ENCODE measurements around the gene SEC11A. TPM values are rescaled to one million over a fixed set of nuclear protein-coding genes. Genes with fewer than 3 reads are reported as not detected.
A peak's percentile ranks its signal among the peaks of the same experiment; 100 is the strongest.

Gene SEC11A
- polyA plus RNA-seq, 1 donor from 2014 or later: 158 TPM

GRCh38 chr15:84634228-84634837 is 81.6 kb downstream of the SEC11A start:
- Histone ChIP-seq H3K9me3 (ENCODE audit: low read length) (no peaks in the 10 kb centered on the region), H3K4me2 (ENCODE audit: low read length) (peak overlapping the region; percentile 66), H3K9ac (ENCODE audit: low read length) (peak overlapping the region; percentile 83), H3K27me3 (ENCODE audit: insufficient read depth, low read depth, low read length) (no peaks in the 10 kb centered on the region), H3K79me2 (replicated peaks; ENCODE audit: insufficient read depth, low read length) (peaks cover 20% of the 10 kb centered on the region), H4K20me1 (ENCODE audit: insufficient read depth) (no peaks in the 10 kb centered on the region), H3K27ac (ENCODE audit: low read length) (peak overlapping the region; percentile 73), H3K4me3 (ENCODE audit: low read length) (peak overlapping the region; percentile 81), H3K9me2 (ENCODE audit: insufficient read depth, low read length) (no peaks in the 10 kb centered on the region), H3K36me3 (ENCODE audit: insufficient read depth, low read length) (no peaks in the 10 kb centered on the region), H2AFZ (ENCODE audit: low read depth, low read length) (peak overlapping the region; percentile 19), H3F3A (ENCODE audit: insufficient read depth, low read length, poor library complexity, severe bottlenecking) (no peaks in the 10 kb centered on the region)
- TF ChIP-seq SMC3 (conservative IDR thresholded peaks at IDR 0.05; ENCODE audit: poor library complexity) (no peak), CTCF (IDR thresholded peaks at IDR 0.05; ENCODE audit: poor library complexity, severe bottlenecking) (no peak)

- H3K9me2 ChIP-seq (ENCODE audit: insufficient read depth, low read length): no peaks in the 10 kb centered on the region
- H3K27ac ChIP-seq (ENCODE audit: low read length): peak overlapping the region; percentile 73
- H3K79me2 ChIP-seq (replicated peaks; ENCODE audit: insufficient read depth, low read length): peaks cover 20% of the 10 kb centered on the region
- peak overlapping the region; percentile 81 for H3K4me3 ChIP-seq (ENCODE audit: low read length)
- H3F3A ChIP-seq (ENCODE audit: insufficient read depth, low read length, poor library complexity, severe bottlenecking): no peaks in the 10 kb centered on the region
- H3K4me2 ChIP-seq (ENCODE audit: low read length): peak overlapping the region; percentile 68
- no peaks in the 10 kb centered on the region for H3K9me3 ChIP-seq (ENCODE audit: low read length)
- no peaks in the 10 kb centered on the region for H4K20me1 ChIP-seq (ENCODE audit: insufficient read depth)
- peak overlapping the region; percentile 83 for H3K9ac ChIP-seq (ENCODE audit: low read length)
- no peaks in the 10 kb centered on the region for H3K36me3 ChIP-seq (ENCODE audit: insufficient read depth, low read length)
- peak overlapping the region; percentile 21 for H2AFZ ChIP-seq (ENCODE audit: low read depth, low read length)
- no peak for TF ChIP-seq RAD21 (conservative IDR thresholded peaks at IDR 0.05)
- no peak for TF ChIP-seq SMC3 (conservative IDR thresholded peaks at IDR 0.05; ENCODE audit: poor library complexity)
- TF ChIP-seq EP300 (conservative IDR thresholded peaks at IDR 0.05; ENCODE audit: poor library complexity, severe bottlenecking): no peak
- TF ChIP-seq EZH2 (IDR thresholded peaks at IDR 0.05; ENCODE audit: borderline replicate concordance, insufficient read depth, low read length, poor library complexity, severe bottlenecking): no peak
- peak; percentile 44 for TF ChIP-seq MXI1 (conservative IDR thresholded peaks at IDR 0.05; ENCODE audit: poor library complexity, severe bottlenecking)
- no peak for TF ChIP-seq REST (IDR thresholded peaks at IDR 0.05; ENCODE audit: borderline replicate concordance)
- no peak for TF ChIP-seq TAF1 (IDR thresholded peaks at IDR 0.05; ENCODE audit: low read depth)
- TF ChIP-seq CTCF (IDR thresholded peaks at IDR 0.05; ENCODE audit: poor library complexity, severe bottlenecking): peak; percentile 23
- TF ChIP-seq POLR2AphosphoS5 (IDR thresholded peaks at IDR 0.05): peak; percentile 50
- no peaks in the 10 kb centered on the region for H3K27me3 ChIP-seq (ENCODE audit: insufficient read depth, low read depth, low read length)
These were observed 82.4 kb downstream of the SEC11A start for GRCh38 chr15:84633311-84634227.
